Epithelial cell of esophagus (primary cell): Measurements from ENCODE around the gene GPR143.

ENCODE experiments used
- DNase-seq: peaks from one replicate; pipeline ENCODE4 v3.0.0; 2010; ENCODE audit warnings: low read depth
- H3K4me3 ChIP-seq: 2 replicates; pipeline ENCODE4 v1.5.1; 2011; ENCODE audit warnings: mild to moderate bottlenecking, low read length, control low read depth
- CTCF ChIP-seq: IDR thresholded peaks from 2 replicates; pipeline ENCODE4 v1.5.1; 2011; ENCODE audit warnings: low read depth, mild to moderate bottlenecking, low read length, control low read depth, inconsistent platforms; ENCODE audit not compliant: insufficient read depth; ENCODE audit errors: missing control alignments

Gene GPR143

DNA sequence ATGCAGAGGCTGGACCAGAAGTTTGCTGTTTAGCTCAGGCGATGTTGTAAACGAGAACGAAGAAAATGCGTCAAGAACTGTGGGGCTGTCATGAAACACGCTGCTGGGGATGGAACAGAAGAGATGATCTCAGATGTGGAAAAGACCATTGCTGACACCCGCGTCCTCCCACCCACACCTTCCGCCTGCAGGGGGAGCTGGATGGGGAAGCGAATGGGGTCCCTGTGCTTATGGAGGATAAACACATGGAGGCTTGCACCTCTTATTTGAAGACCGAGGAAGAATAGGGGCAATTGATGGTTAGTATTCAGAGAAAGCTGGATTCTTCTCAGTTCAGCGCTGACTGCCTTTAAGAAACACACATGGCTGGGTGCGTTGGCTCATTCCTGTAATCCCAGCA is 63.9 kb downstream of the GPR143 start:
- no peak for DNase-seq
- no peak for TF ChIP-seq CTCF

DNA sequence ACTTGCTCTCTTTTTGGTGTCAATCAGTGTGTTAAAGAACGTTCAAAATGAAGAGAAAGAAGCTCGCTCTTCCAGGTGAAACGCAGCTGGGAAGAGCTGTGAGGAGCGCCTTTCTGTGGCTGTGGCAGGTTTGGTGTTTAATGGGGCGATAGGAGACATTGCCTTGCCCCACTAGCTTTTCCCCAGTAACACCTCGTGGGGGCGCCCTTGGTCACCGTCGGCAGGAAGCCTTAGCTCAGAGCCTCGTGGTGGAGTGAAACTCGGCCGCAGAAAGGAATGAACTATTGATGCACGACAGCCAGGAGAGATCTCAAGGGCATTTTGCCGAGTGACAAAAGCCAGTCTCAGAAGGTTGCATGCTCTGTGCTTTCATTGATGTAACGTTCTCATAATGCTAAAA is 65.1 kb downstream of the GPR143 start:
- H3K4me3 ChIP-seq = no peak overlapping the region
- DNase-seq = no peak
- no peak for TF ChIP-seq CTCF

More for the DNA sequence above, 63.9 kb downstream of the GPR143 start:
- no peak overlapping the region for H3K4me3 ChIP-seq

DNA sequence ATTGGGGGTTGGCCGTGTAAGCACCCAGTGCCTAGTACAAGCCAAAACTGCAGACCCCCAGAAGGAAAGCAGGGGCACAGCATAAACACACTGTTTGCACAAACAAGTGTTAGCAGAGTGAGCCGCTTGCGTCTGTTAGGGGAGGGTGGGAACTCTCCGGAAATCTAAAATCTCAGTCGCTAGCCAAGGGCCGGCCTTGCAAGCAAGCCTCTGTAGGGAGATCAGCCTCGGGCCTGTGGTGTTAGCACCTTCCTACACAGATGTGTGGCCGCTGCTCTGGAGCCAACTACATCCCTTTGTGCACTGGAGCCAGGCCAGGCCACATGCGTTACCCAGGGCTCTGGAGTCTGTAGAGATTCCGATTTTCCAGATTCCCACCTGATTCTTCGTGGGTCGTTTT is 67.1 kb downstream of the GPR143 start:
- no peak for TF ChIP-seq CTCF
- DNase-seq = no peak
- no peak overlapping the region for H3K4me3 ChIP-seq

GRCh38 chrX:9693307-9694001 is 72.2 kb downstream of the GPR143 start:
- no peak for DNase-seq
- H3K4me3 ChIP-seq = no peak overlapping the region
- no peak for TF ChIP-seq CTCF

DNA sequence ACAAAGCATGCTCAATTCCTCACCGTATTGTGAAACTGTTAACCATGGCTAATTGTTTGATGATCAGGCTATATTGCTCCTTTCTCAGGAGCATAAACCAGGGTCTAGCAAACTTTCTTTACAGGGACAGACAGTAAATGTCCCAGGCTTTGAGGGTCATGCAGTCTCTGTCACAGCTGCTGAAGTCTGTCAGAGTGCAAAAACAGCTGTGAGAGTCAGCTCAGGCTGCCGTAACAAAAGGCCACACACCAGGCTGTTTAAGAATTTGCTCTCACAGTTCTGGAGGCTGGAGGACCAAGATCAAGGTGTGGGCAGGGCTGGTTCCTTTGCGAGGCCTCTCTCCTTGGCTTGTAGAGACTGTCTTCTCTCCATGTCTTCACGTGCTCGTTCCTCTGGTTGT is 75.6 kb downstream of the GPR143 start:
- no peak for DNase-seq
- no peak overlapping the region for H3K4me3 ChIP-seq
- no peak for TF ChIP-seq CTCF

DNA sequence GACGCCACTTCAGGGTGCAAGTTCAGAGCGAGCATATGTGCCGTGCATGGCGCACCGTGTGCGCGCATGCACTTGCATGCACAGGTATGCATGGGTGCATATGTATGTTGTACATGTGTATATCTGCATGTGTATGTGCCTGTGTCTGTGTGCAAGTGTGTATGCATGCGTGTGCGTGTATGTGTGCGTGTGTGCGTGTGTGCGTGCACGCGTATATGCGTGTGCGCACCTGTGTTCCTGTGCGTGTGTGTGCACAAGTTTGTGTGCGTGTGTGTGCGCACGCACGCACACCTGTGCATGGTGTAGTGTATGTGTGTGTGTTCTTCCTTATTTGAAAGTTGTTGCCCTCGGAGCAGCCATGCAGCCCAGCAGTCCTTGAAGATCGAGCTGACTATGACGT is 76.8 kb downstream of the GPR143 start:
- no peak for TF ChIP-seq CTCF

GRCh38 chrX:9687899-9688298 is 77.7 kb downstream of the GPR143 start:
- DNase-seq = no peak
- no peak for TF ChIP-seq CTCF
- no peak overlapping the region for H3K4me3 ChIP-seq

More for the DNA sequence above, 76.8 kb downstream of the GPR143 start:
- DNase-seq = no peak
- H3K4me3 ChIP-seq = no peak overlapping the region
